K562 (cell line): ENCODE data around the gene TSEN34. TPM values are rescaled to one million over a fixed set of nuclear protein-coding genes. Genes with fewer than 3 reads are reported as not detected.

ENCODE experiments used
- BCL6 ChIP-seq: fragments of 250-450 bp; sonication (Bioruptor Pico); IDR thresholded peaks from 2 replicates; pipeline ENCODE4 v1.4.0; 2020
- CEBPG ChIP-seq, 3 experiments: fragments of 200-800 bp in 1 of 3; sonication (Bioruptor generic) in 1 of 3; sonication (generic) in 1 of 3; formaldehyde crosslinking in 1 of 3; IDR thresholded peaks in 2 of 3; conservative IDR thresholded peaks in 1 of 3; 2 replicates each; pipeline versions ENCODE4 v1.6.1 to v1.8.0; 2016 to 2022; ENCODE audit warnings: missing compliant biosample characterization in 2 of 3, missing genetic modification characterization in 2 of 3, mild to moderate bottlenecking in 1 of 3, missing genetic modification reagents in 1 of 3
- FOS ChIP-seq: IDR thresholded peaks from 3 replicates; pipeline ENCODE4 v1.6.1; 2011; ENCODE audit not compliant: insufficient read length; ENCODE audit errors: extremely low read depth
- FOXJ2 ChIP-seq: fragments of 200-800 bp; sonication (Bioruptor generic); IDR thresholded peaks from 2 replicates; pipeline ENCODE4 v1.6.1; 2016; ENCODE audit warnings: missing genetic modification characterization, missing compliant biosample characterization
- GATAD2A ChIP-seq: fragments of 450-650 bp; IDR thresholded peaks from 2 replicates; pipeline ENCODE4 v1.6.1; 2017
- HIVEP1 ChIP-seq: fragments of 250-450 bp; sonication (Bioruptor Pico); IDR thresholded peaks from 2 replicates; pipeline ENCODE4 v1.4.0; 2020; ENCODE audit warnings: mild to moderate bottlenecking
- LCOR ChIP-seq: sonication (generic); formaldehyde crosslinking; IDR thresholded peaks from 2 replicates; pipeline ENCODE4 v1.8.0; 2022; ENCODE audit warnings: mild to moderate bottlenecking, missing genetic modification reagents
- NFRKB ChIP-seq: fragments of 450-650 bp; IDR thresholded peaks from 2 replicates; pipeline ENCODE4 v1.6.1; 2016; ENCODE audit warnings: low read depth
- NONO ChIP-seq, 2 experiments: fragments of 200-400 bp in 1 of 2; fragments of 450-650 bp in 1 of 2; formaldehyde crosslinking in 1 of 2; IDR thresholded peaks; 2 replicates each; pipeline ENCODE4 v1.6.1; 2017; ENCODE audit warnings: low read depth in 2 of 2, mild to moderate bottlenecking in 2 of 2, moderate library complexity in 2 of 2, low read length in 1 of 2
- NR3C1 ChIP-seq: sonication (generic); formaldehyde crosslinking; IDR thresholded peaks from 2 replicates; pipeline ENCODE4 v1.8.1; 2022; ENCODE audit warnings: missing genetic modification reagents
- RNF2 ChIP-seq: sonication (generic); IDR thresholded peaks from 2 replicates; pipeline ENCODE4 v1.6.1; 2016
- SMAD1 ChIP-seq: fragments of 150-350 bp; IDR thresholded peaks from 2 replicates; pipeline ENCODE4 v1.6.1; 2014; ENCODE audit warnings: low read length, low read depth; ENCODE audit not compliant: partially characterized antibody
- XRCC4 ChIP-seq: IDR thresholded peaks from one replicate; pipeline ENCODE4 v1.6.1; 2011; ENCODE audit not compliant: insufficient read depth, insufficient read length; ENCODE audit errors: extremely low read depth
- ZNF143 ChIP-seq: sonication (generic); formaldehyde crosslinking; IDR thresholded peaks from 2 replicates; pipeline ENCODE4 v1.9.0; 2022; ENCODE audit warnings: mild to moderate bottlenecking, missing genetic modification reagents
- ZNF699 ChIP-seq: fragments of 250-450 bp; sonication (Bioruptor Pico); IDR thresholded peaks from 2 replicates; pipeline ENCODE4 v1.8.0; 2021; ENCODE audit warnings: mild to moderate bottlenecking, moderate library complexity; ENCODE audit not compliant: insufficient replicate concordance
- polyA plus RNA-seq, 8 experiments: library from polyadenylated mRNA; depleted of rRNA in 4 of 8; stranded (reverse) in 5 of 8; unstranded in 3 of 8; fragments of >200 nt; fragmentation: Nextera tagmentation in 2 of 8; fragmentation: Illumina TruSeq in 1 of 8; extraction: Ambion mirVana in 2 of 8; extraction: Trizol in 1 of 8; gene quantifications; 2 replicates each; pipeline versions ENCODE4 v1.2.1 to v1.2.3, GENCODE V29; 2011 to 2014; ENCODE audit warnings: inconsistent platforms in 1 of 8, missing spikeins in 1 of 8
- total RNA-seq, 7 experiments: library from RNA; depleted of rRNA in 6 of 7; stranded (reverse); fragments of >200 nt in 6 of 7; fragmentation: Illumina TruSeq in 2 of 7; extraction: Trizol in 2 of 7; gene quantifications; 2 replicates each; pipeline versions ENCODE4 v1.2.1 to v1.2.3, GENCODE V29; 2011 to 2021; ENCODE audit warnings: low replicate concordance in 1 of 7
- TF ChIP-seq, protein P1 (sequence below): sonication (generic); formaldehyde crosslinking; IDR thresholded peaks from 2 replicates; pipeline ENCODE4 v1.8.0; 2022; ENCODE audit warnings: mild to moderate bottlenecking, missing genetic modification reagents, borderline replicate concordance
- TF ChIP-seq, protein P2 (sequence below): fragments of 250-450 bp; sonication (Bioruptor Pico); IDR thresholded peaks from 2 replicates; pipeline ENCODE4 v1.8.0; 2022; ENCODE audit warnings: inconsistent platforms, mild to moderate bottlenecking, moderate library complexity, borderline replicate concordance
- TF ChIP-seq, protein P3 (sequence below): fragments of 450-650 bp; formaldehyde crosslinking; conservative IDR thresholded peaks from 2 replicates; pipeline ENCODE4 v1.4.0; 2022; ENCODE audit warnings: mild to moderate bottlenecking, missing genetic modification characterization
- TF ChIP-seq, protein P4 (sequence below), 2 experiments: fragments of 450-650 bp; conservative IDR thresholded peaks; 2 replicates each; pipeline ENCODE4 v1.6.1; 2017; ENCODE audit warnings: mild to moderate bottlenecking in 2 of 2, moderate library complexity in 2 of 2

Gene TSEN34
- total and polyA plus RNA-seq, 9 of the 15 experiments (the other 6 are each of a cell fraction or from before 2014, with no cell fraction given): 3.1 to 57.6 (median 29.5) TPM

DNA sequence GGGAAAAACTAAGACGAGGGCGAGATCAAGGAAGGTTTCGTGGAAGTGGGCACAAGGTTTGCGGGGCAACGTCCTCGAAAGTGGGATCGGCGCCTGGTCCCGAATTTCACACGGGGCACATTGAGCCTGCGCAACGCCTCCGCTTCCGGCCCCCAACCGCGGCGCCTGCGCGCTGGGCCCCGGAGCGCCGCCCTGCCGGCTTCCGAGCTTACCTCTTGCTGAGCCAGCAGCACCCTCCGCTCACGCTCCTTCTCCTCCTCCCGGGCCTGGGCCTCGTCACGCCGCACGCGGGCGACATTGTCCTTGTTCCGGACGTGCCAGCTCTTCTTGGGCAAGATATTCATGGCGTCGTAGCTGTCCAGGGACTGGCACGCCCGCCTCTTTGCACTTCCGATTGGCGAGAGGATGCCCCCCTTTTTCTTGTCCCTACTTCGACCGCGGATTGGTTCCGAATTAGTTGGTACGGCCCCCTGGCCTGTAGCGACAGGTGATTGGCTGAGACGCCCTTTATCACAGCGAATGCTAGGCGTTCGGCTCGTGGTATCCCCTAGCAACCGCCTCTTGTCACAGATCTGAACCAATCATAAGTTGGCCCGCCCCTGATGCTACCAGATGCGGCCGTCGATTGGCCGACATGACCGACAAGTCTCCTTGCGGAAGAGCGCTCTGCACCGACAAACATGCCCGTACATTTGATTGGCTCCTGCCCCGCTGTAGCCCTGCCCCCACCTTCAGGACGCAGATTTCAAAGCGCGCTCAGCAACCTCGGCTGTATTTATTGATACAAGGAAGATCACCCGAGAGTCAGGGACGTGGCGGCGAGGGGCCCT, 31.5 kb upstream of the TSEN34 start, which contains the start of gene LENG1 (continued):
- TF ChIP-seq, protein P1, sequence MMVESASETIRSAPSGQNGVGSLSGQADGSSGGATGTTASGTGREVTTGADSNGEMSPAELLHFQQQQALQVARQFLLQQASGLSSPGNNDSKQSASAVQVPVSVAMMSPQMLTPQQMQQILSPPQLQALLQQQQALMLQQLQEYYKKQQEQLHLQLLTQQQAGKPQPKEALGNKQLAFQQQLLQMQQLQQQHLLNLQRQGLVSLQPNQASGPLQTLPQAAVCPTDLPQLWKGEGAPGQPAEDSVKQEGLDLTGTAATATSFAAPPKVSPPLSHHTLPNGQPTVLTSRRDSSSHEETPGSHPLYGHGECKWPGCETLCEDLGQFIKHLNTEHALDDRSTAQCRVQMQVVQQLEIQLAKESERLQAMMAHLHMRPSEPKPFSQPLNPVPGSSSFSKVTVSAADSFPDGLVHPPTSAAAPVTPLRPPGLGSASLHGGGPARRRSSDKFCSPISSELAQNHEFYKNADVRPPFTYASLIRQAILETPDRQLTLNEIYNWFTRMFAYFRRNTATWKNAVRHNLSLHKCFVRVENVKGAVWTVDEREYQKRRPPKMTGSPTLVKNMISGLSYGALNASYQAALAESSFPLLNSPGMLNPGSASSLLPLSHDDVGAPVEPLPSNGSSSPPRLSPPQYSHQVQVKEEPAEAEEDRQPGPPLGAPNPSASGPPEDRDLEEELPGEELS (CRISPR knock-in tag): no peak
- TF ChIP-seq NFRKB: peak; percentile 51
- no peak for TF ChIP-seq ZNF699 (CRISPR knock-in tag)
- no peak for TF ChIP-seq SMAD1
- TF ChIP-seq CEBPG (CRISPR knock-in tag; IDR thresholded peaks at IDR 0.05): peak; percentile 72
- TF ChIP-seq CEBPG (tag; conservative IDR thresholded peaks at IDR 0.05 in 1 of 2, IDR thresholded peaks at IDR 0.05 in 1 of 2): peak in 1 of 2 experiments; percentile 27; a peak in 1 of 4 replicates
- TF ChIP-seq FOS: peak; percentile 98
- TF ChIP-seq, protein P2, sequence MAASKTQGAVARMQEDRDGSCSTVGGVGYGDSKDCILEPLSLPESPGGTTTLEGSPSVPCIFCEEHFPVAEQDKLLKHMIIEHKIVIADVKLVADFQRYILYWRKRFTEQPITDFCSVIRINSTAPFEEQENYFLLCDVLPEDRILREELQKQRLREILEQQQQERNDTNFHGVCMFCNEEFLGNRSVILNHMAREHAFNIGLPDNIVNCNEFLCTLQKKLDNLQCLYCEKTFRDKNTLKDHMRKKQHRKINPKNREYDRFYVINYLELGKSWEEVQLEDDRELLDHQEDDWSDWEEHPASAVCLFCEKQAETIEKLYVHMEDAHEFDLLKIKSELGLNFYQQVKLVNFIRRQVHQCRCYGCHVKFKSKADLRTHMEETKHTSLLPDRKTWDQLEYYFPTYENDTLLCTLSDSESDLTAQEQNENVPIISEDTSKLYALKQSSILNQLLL (CRISPR knock-in tag): no peak
- TF ChIP-seq NR3C1: no peak
- peak in 1 of 2 experiments; percentile 34; a peak in 1 of 4 replicates for TF ChIP-seq NONO (IDR thresholded peaks at IDR 0.05; ENCODE audit: low read depth in 2 of 2, low read length in 1 of 2)
- TF ChIP-seq RNF2: 0 out of 2 replicates have a peak, but pooled peaks have one; percentile 58
- no peak for TF ChIP-seq XRCC4
- no peak for TF ChIP-seq BCL6 (CRISPR knock-in tag)
- peak; percentile 55; the same call in 1 of the 2 replicates for TF ChIP-seq FOXJ2 (tag)
- TF ChIP-seq HIVEP1 (CRISPR knock-in tag): no peak
- TF ChIP-seq, protein P3, sequence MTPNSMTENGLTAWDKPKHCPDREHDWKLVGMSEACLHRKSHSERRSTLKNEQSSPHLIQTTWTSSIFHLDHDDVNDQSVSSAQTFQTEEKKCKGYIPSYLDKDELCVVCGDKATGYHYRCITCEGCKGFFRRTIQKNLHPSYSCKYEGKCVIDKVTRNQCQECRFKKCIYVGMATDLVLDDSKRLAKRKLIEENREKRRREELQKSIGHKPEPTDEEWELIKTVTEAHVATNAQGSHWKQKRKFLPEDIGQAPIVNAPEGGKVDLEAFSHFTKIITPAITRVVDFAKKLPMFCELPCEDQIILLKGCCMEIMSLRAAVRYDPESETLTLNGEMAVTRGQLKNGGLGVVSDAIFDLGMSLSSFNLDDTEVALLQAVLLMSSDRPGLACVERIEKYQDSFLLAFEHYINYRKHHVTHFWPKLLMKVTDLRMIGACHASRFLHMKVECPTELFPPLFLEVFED (CRISPR knock-in tag): no peak
- 0 out of 2 replicates have a peak, but pooled peaks have one; percentile 7 for TF ChIP-seq ZNF143 (CRISPR knock-in tag)
- TF ChIP-seq, protein P4, sequence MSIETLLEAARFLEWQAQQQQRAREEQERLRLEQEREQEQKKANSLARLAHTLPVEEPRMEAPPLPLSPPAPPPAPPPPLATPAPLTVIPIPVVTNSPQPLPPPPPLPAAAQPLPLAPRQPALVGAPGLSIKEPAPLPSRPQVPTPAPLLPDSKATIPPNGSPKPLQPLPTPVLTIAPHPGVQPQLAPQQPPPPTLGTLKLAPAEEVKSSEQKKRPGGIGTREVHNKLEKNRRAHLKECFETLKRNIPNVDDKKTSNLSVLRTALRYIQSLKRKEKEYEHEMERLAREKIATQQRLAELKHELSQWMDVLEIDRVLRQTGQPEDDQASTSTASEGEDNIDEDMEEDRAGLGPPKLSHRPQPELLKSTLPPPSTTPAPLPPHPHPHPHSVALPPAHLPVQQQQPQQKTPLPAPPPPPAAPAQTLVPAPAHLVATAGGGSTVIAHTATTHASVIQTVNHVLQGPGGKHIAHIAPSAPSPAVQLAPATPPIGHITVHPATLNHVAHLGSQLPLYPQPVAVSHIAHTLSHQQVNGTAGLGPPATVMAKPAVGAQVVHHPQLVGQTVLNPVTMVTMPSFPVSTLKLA (conservative IDR thresholded peaks at IDR 0.05): peak; percentile 71 to 92
- TF ChIP-seq GATAD2A: no peak
- TF ChIP-seq LCOR: peak; percentile 46; the same call in 1 of the 2 replicates
